Adrenal gland (tissue), 5 donors: Measurements from ENCODE around the gene CYB561D2.

ENCODE experiments used
- CTCF ChIP-seq, 6 experiments: fragments of 450-650 bp in 4 of 6; fragments of 200-600 bp in 2 of 6; sonication (generic) in 1 of 6; IDR thresholded peaks; 1 replicate in 5 of 6; 2 replicates in 1 of 6; pipeline versions ENCODE4 v1.5.1 to v1.8.0; 2016 to 2021; ENCODE audit warnings: antibody characterized with exemption in 6 of 6, mild to moderate bottlenecking in 2 of 6, moderate library complexity in 1 of 6
- POLR2A ChIP-seq, 2 donors: fragments of 450-650 bp; IDR thresholded peaks; one replicate each; pipeline ENCODE4 v1.6.1; 2017; ENCODE audit warnings: antibody characterized with exemption in 2 of 2, mild to moderate bottlenecking in 2 of 2, moderate library complexity in 1 of 2
- donor health status: DM: no; HTN: no; CAD: no.

DNA sequence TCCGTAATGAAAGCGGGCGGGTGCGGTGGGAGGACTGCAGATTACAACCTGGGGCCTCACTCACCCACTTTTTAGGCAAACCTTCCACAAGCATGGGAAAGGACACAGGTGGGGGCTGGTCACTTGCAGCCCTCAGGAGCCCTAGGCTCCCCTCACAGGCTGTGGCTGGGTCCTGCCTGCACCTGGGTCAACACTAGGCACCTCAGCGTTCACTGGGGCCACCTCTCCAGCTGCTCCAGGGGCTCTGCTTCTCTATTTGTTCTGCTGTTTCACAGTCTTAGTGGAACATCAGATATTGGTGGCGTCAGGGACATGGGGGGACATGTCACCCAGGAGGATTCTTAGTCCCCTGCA, 38.7 kb downstream of the CYB561D2 start:
- no peak for TF ChIP-seq CTCF (IDR thresholded peaks at IDR 0.05)
- TF ChIP-seq POLR2A (IDR thresholded peaks at IDR 0.05), result no peak
